Endodermal cell (in vitro differentiated cells): ENCODE data around the gene COX14. TPM values are rescaled to one million over a fixed set of nuclear protein-coding genes. Genes with fewer than 3 reads are reported as not detected.

ENCODE experiments used
- DNase-seq: peaks from one replicate; pipeline ENCODE4 v3.0.0-alpha.2; 2017
- H3K27ac ChIP-seq: 2 replicates; pipeline ENCODE4 v1.5.1; 2013; ENCODE audit warnings: mild to moderate bottlenecking, low read depth, low read length, moderate library complexity
- H3K27me3 ChIP-seq: 2 replicates; pipeline ENCODE4 v1.6.1; 2013; ENCODE audit warnings: mild to moderate bottlenecking, low read length, moderate library complexity; ENCODE audit not compliant: insufficient read depth, control insufficient read depth, poor library complexity, severe bottlenecking
- H3K36me3 ChIP-seq: 2 replicates; pipeline ENCODE4 v1.7.0; 2013; ENCODE audit warnings: mild to moderate bottlenecking, low read length, moderate library complexity; ENCODE audit not compliant: control insufficient read depth, insufficient read depth
- H3K4me1 ChIP-seq: one replicate; pipeline ENCODE4 v1.7.0; 2013; ENCODE audit warnings: low read length; ENCODE audit not compliant: control insufficient read depth, insufficient read depth
- H3K4me3 ChIP-seq: 2 replicates; pipeline ENCODE4 v1.5.1; 2013; ENCODE audit warnings: mild to moderate bottlenecking, low read length, moderate library complexity
- H3K9ac ChIP-seq: 2 replicates; pipeline ENCODE4 v1.6.1; 2013; ENCODE audit warnings: mild to moderate bottlenecking, low read length, moderate library complexity; ENCODE audit not compliant: poor library complexity, severe bottlenecking; ENCODE audit errors: extremely low read depth
- H3K9me3 ChIP-seq: 2 replicates; pipeline ENCODE4 v1.6.1; 2013; ENCODE audit warnings: mild to moderate bottlenecking, low read length, moderate library complexity; ENCODE audit not compliant: control insufficient read depth
- H3K27ac Mint-ChIP-seq: 2 replicates; pipeline ENCODE4 v1.8.0; 2020; ENCODE audit warnings: mixed read lengths
- H3K27me3 Mint-ChIP-seq: 2 replicates; pipeline ENCODE4 v1.8.0; 2021; ENCODE audit warnings: mild to moderate bottlenecking, mixed read lengths; ENCODE audit not compliant: insufficient read depth
- H3K36me3 Mint-ChIP-seq: 2 replicates; pipeline ENCODE4 v1.8.0; 2020; ENCODE audit warnings: low read depth, mixed read lengths
- H3K4me1 Mint-ChIP-seq: 2 replicates; pipeline ENCODE4 v1.8.0; 2020; ENCODE audit warnings: mixed read lengths
- H3K4me3 Mint-ChIP-seq: 2 replicates; pipeline ENCODE4 v1.8.0; 2020; ENCODE audit warnings: mild to moderate bottlenecking, moderate library complexity, mixed read lengths
- H3K9me3 Mint-ChIP-seq: 2 replicates; pipeline ENCODE4 v1.8.0; 2020; ENCODE audit warnings: mild to moderate bottlenecking, mixed read lengths
- CTCF ChIP-seq: fragments of 200-600 bp; sonication (generic); conservative IDR thresholded peaks from 2 replicates; pipeline ENCODE4 v1.5.0; 2021; ENCODE audit warnings: antibody characterized with exemption, mild to moderate bottlenecking
- WGBS, 2 experiments: methylation state at CpG; one replicate each; pipeline versions ENCODE4 v1.1.5 to v1.1.7; 2013; ENCODE audit warnings: missing lambda C conversion rate in 2 of 2, mixed read lengths in 1 of 2; ENCODE audit not compliant: insufficient coverage in 1 of 2, insufficient read length in 1 of 2; 5-methylcytosine and 5-hydroxymethylcytosine counted together
- total RNA-seq, 2 donors: library from RNA; stranded (reverse); fragmentation: NEBNext Ultra II Directional in 1 of 2; extraction: Animal tissue kit (Norgen Biotek cat#: 25700) in 1 of 2; gene quantifications; 2 replicates in 1 of 2; 3 replicates in 1 of 2; pipeline ENCODE4 v1.2.1, GENCODE V29; 2021

The COX14 gene
- total RNA-seq, 2 donors from 2014 or later = 26.0 to 26.7 TPM

- peaks cover 32% of the 10 kb centered on the region for H3K36me3 Mint-ChIP-seq
- H3K27me3 Mint-ChIP-seq = no peaks in the 10 kb centered on the region
- no peak overlapping the region for H3K4me3 Mint-ChIP-seq
- no peak for TF ChIP-seq CTCF
- no peak for DNase-seq
- WGBS, 2 experiments = 90 to 93% methylated on average over 3 of the region's 3 CpGs
- H3K9ac ChIP-seq = no peak overlapping the region
- H3K27ac Mint-ChIP-seq = no peak overlapping the region
- no peak overlapping the region for H3K4me3 ChIP-seq
- H3K9me3 ChIP-seq = no peaks in the 10 kb centered on the region
- no peaks in the 10 kb centered on the region for H3K4me1 Mint-ChIP-seq
- H3K27me3 ChIP-seq = no peaks in the 10 kb centered on the region
- H3K36me3 ChIP-seq = peaks cover 9% of the 10 kb centered on the region
- no peak overlapping the region for H3K27ac ChIP-seq
- no peaks in the 10 kb centered on the region for H3K9me3 Mint-ChIP-seq
- H3K4me1 ChIP-seq = no peaks in the 10 kb centered on the region
Observed at GRCh38 chr12:50120521-50120920, 8.5 kb downstream of the COX14 start.

GRCh38 chr12:50120953-50121352, 8.9 kb downstream of the COX14 start:
- no peak for TF ChIP-seq CTCF
- WGBS, 2 experiments = 67 to 95% methylated on average over 1 to 3 of the region's 3 CpGs
- DNase-seq = no peak

GRCh38 chr12:50121641-50122040, 9.6 kb downstream of the COX14 start:
- no peak overlapping the region for H3K4me3 Mint-ChIP-seq
- no peaks in the 10 kb centered on the region for H3K4me1 Mint-ChIP-seq
- TF ChIP-seq CTCF = no peak

More at GRCh38 chr12:50120953-50121352, 8.9 kb downstream of the COX14 start:
- Mint-ChIP-seq H3K4me1 (no peaks in the 10 kb centered on the region), H3K27ac (no peak overlapping the region), H3K27me3 (no peaks in the 10 kb centered on the region), H3K36me3 (peaks cover 29% of the 10 kb centered on the region), H3K4me3 (no peak overlapping the region), H3K9me3 (no peaks in the 10 kb centered on the region)
- Histone ChIP-seq H3K9ac (no peak overlapping the region), H3K4me3 (no peak overlapping the region), H3K27ac (no peak overlapping the region), H3K9me3 (no peaks in the 10 kb centered on the region), H3K4me1 (no peaks in the 10 kb centered on the region), H3K36me3 (peaks cover 5% of the 10 kb centered on the region), H3K27me3 (no peaks in the 10 kb centered on the region)

More at GRCh38 chr12:50121641-50122040, 9.6 kb downstream of the COX14 start:
- H3K27ac Mint-ChIP-seq = no peak overlapping the region
- no peaks in the 10 kb centered on the region for H3K9me3 Mint-ChIP-seq
- no peaks in the 10 kb centered on the region for H3K27me3 Mint-ChIP-seq
- Histone ChIP-seq H3K9me3 (no peaks in the 10 kb centered on the region), H3K27ac (no peak overlapping the region), H3K9ac (no peak overlapping the region), H3K27me3 (no peaks in the 10 kb centered on the region), H3K36me3 (peaks cover 6% of the 10 kb centered on the region), H3K4me3 (no peak overlapping the region), H3K4me1 (no peaks in the 10 kb centered on the region)
- H3K36me3 Mint-ChIP-seq = peaks cover 26% of the 10 kb centered on the region
- 87 to 90% methylated on average over 3 to 5 of the region's 5 CpGs for WGBS, 2 experiments
- no peak for DNase-seq
